ENCODE results near the gene SNIP1.

GRCh38 chr1:37602750-37603694 is 48.9 kb upstream of the SNIP1 start:
- TF ChIP-seq KDM5A (IDR thresholded peaks at IDR 0.05), result no peak
- no peak for TF ChIP-seq NFE2L2 (conservative IDR thresholded peaks at IDR 0.05; ENCODE audit: low read length)

Measured in A549 (cell line).